Skeletal muscle tissue (tissue), 4 donors: ENCODE measurements around the gene TSFM. TPM values are rescaled to one million over a fixed set of nuclear protein-coding genes. Genes with fewer than 3 reads are reported as not detected.
A peak's percentile ranks its signal among the peaks of the same experiment; 100 is the strongest.
"Not testable (repeated sequence)": the region's sequence is repeated elsewhere in the genome, so short reads cannot be mapped to it uniquely, and the experiment has no call there.

Experiments
- H3K27ac ChIP-seq: one replicate; pipeline ENCODE4 v1.7.0; 2013; ENCODE audit warnings: mild to moderate bottlenecking, low read depth, low read length, inconsistent platforms
- H3K27me3 ChIP-seq, 3 donors: one replicate each; pipeline ENCODE4 v1.7.0; 2013; ENCODE audit warnings: low read length in 3 of 3; ENCODE audit not compliant: control insufficient read depth in 3 of 3, insufficient read depth in 3 of 3
- H3K36me3 ChIP-seq, 3 donors: one replicate each; pipeline ENCODE4 v1.7.0; 2013; ENCODE audit warnings: low read length in 3 of 3; ENCODE audit not compliant: control insufficient read depth in 3 of 3, insufficient read depth in 3 of 3
- H3K4me1 ChIP-seq, 3 donors: one replicate each; pipeline ENCODE4 v1.7.0; 2013; ENCODE audit warnings: low read length in 3 of 3, mild to moderate bottlenecking in 3 of 3; ENCODE audit not compliant: control insufficient read depth in 3 of 3, insufficient read depth in 3 of 3
- H3K4me3 ChIP-seq, 3 donors: one replicate each; pipeline ENCODE4 v1.7.0; 2013; ENCODE audit warnings: low read length in 3 of 3
- H3K9ac ChIP-seq, 3 donors: one replicate each; pipeline ENCODE4 v1.7.0; 2013; ENCODE audit warnings: low read length in 3 of 3, mild to moderate bottlenecking in 3 of 3, moderate library complexity in 2 of 3, low read depth in 1 of 3
- H3K9me3 ChIP-seq, 3 donors: one replicate each; pipeline ENCODE4 v1.7.0; 2013; ENCODE audit warnings: low read length in 3 of 3; ENCODE audit not compliant: control insufficient read depth in 3 of 3
- total RNA-seq: library from RNA; depleted of rRNA; stranded (reverse); fragments of >200 nt; gene quantifications from one replicate; pipeline ENCODE4 v1.2.3, GENCODE V29; 2014
- donor health status: Osteomylitis.

TSFM gene
- total RNA-seq, 1 donor from 2014 or later: 17.2 TPM

- peaks cover 6 to 23% (median 20%) of the 10 kb centered on the region in 3 donors for H3K4me1 ChIP-seq
- H3K9ac ChIP-seq: no peak overlapping the region
- H3K4me3 ChIP-seq: no peak overlapping the region
- H3K27me3 ChIP-seq: no peaks in the 10 kb centered on the region
- H3K36me3 ChIP-seq: peaks cover 71 to 81% (median 76%) of the 10 kb centered on the region in 3 donors
- no peaks in the 10 kb centered on the region for H3K9me3 ChIP-seq
- H3K27ac ChIP-seq: no peak overlapping the region
Observed at GRCh38 chr12:57811028-57811755, 28.6 kb downstream of the TSFM start.

GRCh38 chr12:57813111-57813970 is 30.8 kb downstream of the TSFM start:
- H3K27ac ChIP-seq: no peak overlapping the region
- H3K4me3 ChIP-seq: no peak overlapping the region
- peaks cover 52 to 61% (median 56%) of the 10 kb centered on the region in 3 donors for H3K36me3 ChIP-seq
- H3K9me3 ChIP-seq: no peaks in the 10 kb centered on the region
- peaks cover 18 to 36% (median 33%) of the 10 kb centered on the region in 3 donors for H3K4me1 ChIP-seq
- no peak overlapping the region for H3K9ac ChIP-seq
- no peaks in the 10 kb centered on the region for H3K27me3 ChIP-seq

GRCh38 chr12:57813971-57814772 is 31.6 kb downstream of the TSFM start:
- H3K4me1 ChIP-seq: peaks cover 18 to 36% (median 34%) of the 10 kb centered on the region in 3 donors
- peaks cover 52 to 59% (median 53%) of the 10 kb centered on the region in 3 donors for H3K36me3 ChIP-seq
- H3K27ac ChIP-seq: no peak overlapping the region
- H3K4me3 ChIP-seq: no peak overlapping the region
- H3K9me3 ChIP-seq: no peaks in the 10 kb centered on the region
- H3K9ac ChIP-seq: peak overlapping the region in 1 of 3 donors; percentile 16
- H3K27me3 ChIP-seq: no peaks in the 10 kb centered on the region

- peak overlapping the region in 1 of 3 donors; percentile 45 for H3K9ac ChIP-seq
- no peak overlapping the region for H3K27ac ChIP-seq
- H3K36me3 ChIP-seq: peaks cover 44 to 48% (median 47%) of the 10 kb centered on the region in 3 donors
- H3K4me1 ChIP-seq: peaks cover 18 to 36% (median 36%) of the 10 kb centered on the region in 3 donors
- H3K27me3 ChIP-seq: no peaks in the 10 kb centered on the region
- no peaks in the 10 kb centered on the region for H3K9me3 ChIP-seq
- H3K4me3 ChIP-seq: no peak overlapping the region
Observed at GRCh38 chr12:57815177-57816000, 32.8 kb downstream of the TSFM start.

GRCh38 chr12:57816001-57816854 is 33.6 kb downstream of the TSFM start:
- Histone ChIP-seq H3K4me3 (no peak overlapping the region), H3K4me1 (peaks cover 18 to 36% (median 36%) of the 10 kb centered on the region in 3 donors), H3K9me3 (no peaks in the 10 kb centered on the region), H3K27ac (peak overlapping the region; percentile 2), H3K9ac (peak overlapping the region in 1 of 3 donors; percentile 45), H3K36me3 (peaks cover 39 to 46% (median 41%) of the 10 kb centered on the region in 3 donors), H3K27me3 (no peaks in the 10 kb centered on the region)

GRCh38 chr12:57816855-57817151 is 34.2 kb downstream of the TSFM start:
- H3K27ac ChIP-seq: peak overlapping the region; percentile 2
- H3K27me3 ChIP-seq: no peaks in the 10 kb centered on the region
- no peak overlapping the region for H3K9ac ChIP-seq
- H3K4me1 ChIP-seq: peaks cover 18 to 36% (median 36%) of the 10 kb centered on the region in 3 donors
- no peak overlapping the region for H3K4me3 ChIP-seq
- H3K36me3 ChIP-seq: peaks cover 40 to 46% (median 41%) of the 10 kb centered on the region in 3 donors
- H3K9me3 ChIP-seq: no peaks in the 10 kb centered on the region

GRCh38 chr12:57817261-57817989 is 34.8 kb downstream of the TSFM start:
- Histone ChIP-seq H3K4me3 (no peak overlapping the region), H3K36me3 (peaks cover 42 to 47% (median 42%) of the 10 kb centered on the region in 3 donors), H3K27ac (peak overlapping the region; percentile 37), H3K9me3 (no peaks in the 10 kb centered on the region), H3K27me3 (no peaks in the 10 kb centered on the region), H3K9ac (no peak overlapping the region), H3K4me1 (peaks cover 20 to 38% (median 36%) of the 10 kb centered on the region in 3 donors)

- H3K27me3 ChIP-seq, H3K9me3 ChIP-seq, H3K27ac ChIP-seq, H3K9ac ChIP-seq, H3K4me3 ChIP-seq: not testable (repeated sequence)
- Histone ChIP-seq H3K36me3 (peaks cover 42 to 47% (median 43%) of the 10 kb centered on the region in 3 donors), H3K4me1 (peaks cover 25 to 42% (median 40%) of the 10 kb centered on the region in 3 donors)
Observed at GRCh38 chr12:57817990-57818331, 35.4 kb downstream of the TSFM start.
